ENCODE data around the gene OR5K4. TPM values are rescaled to one million over a fixed set of nuclear protein-coding genes. Genes with fewer than 3 reads are reported as not detected.

OR5K4 gene, protein sequence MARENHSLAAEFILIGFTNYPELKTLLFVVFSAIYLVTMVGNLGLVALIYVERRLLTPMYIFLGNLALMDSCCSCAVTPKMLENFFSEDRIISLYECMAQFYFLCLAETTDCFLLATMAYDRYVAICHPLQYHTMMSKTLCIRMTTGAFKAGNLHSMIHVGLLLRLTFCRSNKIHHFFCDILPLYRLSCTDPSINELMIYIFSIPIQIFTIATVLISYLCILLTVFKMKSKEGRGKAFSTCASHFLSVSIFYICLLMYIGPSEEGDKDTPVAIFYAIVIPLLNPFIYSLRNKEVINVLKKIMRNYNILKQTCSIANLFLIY
- total RNA-seq (not detected), polyA plus RNA-seq (not detected)
- long read RNA-seq, donor 1: 0 reads
- long read RNA-seq, donor 2: 0 reads
- long read RNA-seq, donor 3: 0 reads

DNA sequence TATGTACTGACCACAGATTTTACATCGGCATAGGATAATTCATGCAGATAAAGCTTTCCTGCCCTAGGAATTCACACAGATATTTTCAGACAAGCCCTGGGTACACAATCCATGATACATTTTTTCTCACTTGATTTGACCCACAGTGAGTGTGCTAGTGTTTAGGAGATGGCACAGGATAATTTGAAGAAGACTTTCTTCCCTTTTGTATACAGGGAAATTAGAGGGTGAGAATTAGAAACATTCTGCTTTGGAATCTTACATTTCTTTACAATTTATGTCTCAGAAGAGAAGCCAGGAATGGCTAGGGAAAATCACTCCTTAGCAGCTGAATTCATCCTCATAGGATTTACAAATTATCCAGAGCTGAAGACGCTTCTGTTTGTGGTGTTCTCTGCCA, at the start of gene OR5K4:
Gene OR5K4 (plus strand): TSS at position 301 of the 400 bp plus-strand sequence. CDS start 0 bp downstream, at position 301.
- intact Hi-C loops (cut with DNase I): no loop called here
- TF ChIP-seq POLR2A (IDR thresholded peaks at IDR 0.05) (no peak), EP300 (IDR thresholded peaks at IDR 0.05) (no peak)
- TF ChIP-seq, protein P1, sequence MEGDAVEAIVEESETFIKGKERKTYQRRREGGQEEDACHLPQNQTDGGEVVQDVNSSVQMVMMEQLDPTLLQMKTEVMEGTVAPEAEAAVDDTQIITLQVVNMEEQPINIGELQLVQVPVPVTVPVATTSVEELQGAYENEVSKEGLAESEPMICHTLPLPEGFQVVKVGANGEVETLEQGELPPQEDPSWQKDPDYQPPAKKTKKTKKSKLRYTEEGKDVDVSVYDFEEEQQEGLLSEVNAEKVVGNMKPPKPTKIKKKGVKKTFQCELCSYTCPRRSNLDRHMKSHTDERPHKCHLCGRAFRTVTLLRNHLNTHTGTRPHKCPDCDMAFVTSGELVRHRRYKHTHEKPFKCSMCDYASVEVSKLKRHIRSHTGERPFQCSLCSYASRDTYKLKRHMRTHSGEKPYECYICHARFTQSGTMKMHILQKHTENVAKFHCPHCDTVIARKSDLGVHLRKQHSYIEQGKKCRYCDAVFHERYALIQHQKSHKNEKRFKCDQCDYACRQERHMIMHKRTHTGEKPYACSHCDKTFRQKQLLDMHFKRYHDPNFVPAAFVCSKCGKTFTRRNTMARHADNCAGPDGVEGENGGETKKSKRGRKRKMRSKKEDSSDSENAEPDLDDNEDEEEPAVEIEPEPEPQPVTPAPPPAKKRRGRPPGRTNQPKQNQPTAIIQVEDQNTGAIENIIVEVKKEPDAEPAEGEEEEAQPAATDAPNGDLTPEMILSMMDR (IDR thresholded peaks at IDR 0.05): no peak
- WGBS, 3 donors: 64 to 78% (median 74%) methylated on average over 2 of the region's 2 CpGs

DNA sequence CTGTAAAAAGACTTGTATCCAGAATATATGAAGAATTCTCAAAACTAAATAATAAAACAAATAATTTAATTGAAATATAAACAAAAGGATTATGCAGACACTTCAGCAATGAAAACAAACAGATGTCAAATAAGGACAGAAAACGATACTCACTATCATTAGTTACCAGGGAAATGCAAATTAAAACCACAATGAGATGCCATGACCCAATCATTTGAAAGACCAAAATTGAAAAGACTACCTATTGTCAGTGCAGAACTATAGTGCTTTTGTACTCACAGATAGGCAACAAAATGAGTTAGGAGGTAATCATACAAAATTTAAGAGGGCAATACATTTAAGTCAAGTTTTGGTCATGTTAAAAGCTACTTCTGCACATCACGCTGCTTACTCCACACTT, 31.6 kb upstream of the OR5K4 start:
- WGBS, 3 donors: 61 to 77% (median 74%) methylated on average over 2 of the region's 2 CpGs
- H3K4me3 ChIP-seq: no peak overlapping the region
- H3K4me1 ChIP-seq (ENCODE audit: insufficient read depth): no peaks in the 10 kb centered on the region
- H3K27me3 ChIP-seq: no peaks in the 10 kb centered on the region
- no peak overlapping the region for H3K27ac ChIP-seq
- TF ChIP-seq EP300 (IDR thresholded peaks at IDR 0.05) (no peak), POLR2A (IDR thresholded peaks at IDR 0.05) (no peak)
- TF ChIP-seq, protein P1 (IDR thresholded peaks at IDR 0.05): no peak
- intact Hi-C loops (cut with DNase I): no loop called here
- H3K9me3 ChIP-seq: no peaks in the 10 kb centered on the region
- no peaks in the 10 kb centered on the region for H3K36me3 ChIP-seq
- DNase-seq: no peak

More for the DNA sequence above, at the start of gene OR5K4:
- Histone ChIP-seq H3K27ac (no peak within 1 kb of the TSS), H3K27me3 (no peaks in the 10 kb centered on the region), H3K9me3 (no peaks in the 10 kb centered on the region), H3K36me3 (no peaks in the 10 kb centered on the region), H3K4me1 (ENCODE audit: insufficient read depth) (no peaks in the 10 kb centered on the region), H3K4me3 (no peak within 1 kb of the TSS)
- DNase-seq: no peak

DNA sequence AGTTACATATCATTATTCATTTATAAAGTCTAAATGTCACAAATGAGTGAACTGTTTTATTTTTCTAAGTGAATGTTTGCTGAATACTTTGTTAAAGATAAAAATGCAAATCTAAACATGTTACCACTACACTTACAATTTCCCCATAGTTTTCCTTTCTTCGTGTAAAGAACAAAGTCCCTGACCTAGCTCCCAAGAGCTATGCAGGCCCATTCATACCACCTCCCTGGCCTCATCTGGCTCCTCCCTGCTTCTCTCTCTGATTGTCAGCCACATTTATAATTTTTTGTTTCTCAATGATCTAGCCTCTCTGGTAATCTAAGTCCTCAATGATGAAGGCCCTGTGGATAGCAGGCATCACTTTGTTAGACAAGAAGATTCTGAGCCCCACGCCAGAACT, 31.0 kb upstream of the OR5K4 start:
- TF ChIP-seq, protein P1 (IDR thresholded peaks at IDR 0.05): no peak
- no peak for TF ChIP-seq EP300 (IDR thresholded peaks at IDR 0.05)
- TF ChIP-seq POLR2A (IDR thresholded peaks at IDR 0.05): no peak
- WGBS, 3 donors: 50 to 69% (median 57%) methylated on average over 2 of the region's 2 CpGs
- intact Hi-C loops (cut with DNase I): no loop called here
- H3K36me3 ChIP-seq: no peaks in the 10 kb centered on the region
- H3K27ac ChIP-seq: no peak overlapping the region
- no peak for DNase-seq
- no peak overlapping the region for H3K4me3 ChIP-seq
- no peaks in the 10 kb centered on the region for H3K9me3 ChIP-seq
- H3K27me3 ChIP-seq: no peaks in the 10 kb centered on the region
- no peaks in the 10 kb centered on the region for H3K4me1 ChIP-seq (ENCODE audit: insufficient read depth)

DNA sequence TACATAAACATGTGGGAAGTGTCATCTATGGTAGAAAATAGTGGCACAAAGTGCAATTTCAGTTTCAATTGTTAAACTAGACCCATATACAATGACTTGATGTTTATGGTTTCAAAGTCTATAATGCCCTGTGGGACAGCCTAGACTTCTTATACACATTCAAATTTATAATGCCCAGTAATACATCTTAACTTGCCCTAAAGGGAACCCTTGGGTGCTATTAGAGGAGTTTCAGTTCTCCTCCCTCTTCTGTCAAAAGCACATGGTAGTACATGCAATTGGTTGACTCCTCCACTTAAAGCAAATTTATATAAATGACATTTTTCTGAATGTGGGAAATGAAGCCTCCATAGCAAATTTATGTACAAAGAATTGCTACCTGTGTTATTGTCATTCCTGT, 30.2 kb upstream of the OR5K4 start:
- intact Hi-C loops (cut with DNase I): no loop called here
- H3K4me3 ChIP-seq: no peak overlapping the region
- H3K27me3 ChIP-seq: no peaks in the 10 kb centered on the region
- DNase-seq: no peak
- no peaks in the 10 kb centered on the region for H3K36me3 ChIP-seq
- H3K27ac ChIP-seq: no peak overlapping the region
- no peaks in the 10 kb centered on the region for H3K4me1 ChIP-seq (ENCODE audit: insufficient read depth)
- H3K9me3 ChIP-seq: no peaks in the 10 kb centered on the region
- TF ChIP-seq POLR2A (IDR thresholded peaks at IDR 0.05) (no peak), EP300 (IDR thresholded peaks at IDR 0.05) (no peak)
- TF ChIP-seq, protein P1 (IDR thresholded peaks at IDR 0.05): no peak

Measured in ovary (tissue), 10 donors.